Skin of body (tissue), 2 donors: Measurements from ENCODE around the gene SLC31A1. TPM values are rescaled to one million over a fixed set of nuclear protein-coding genes. Genes with fewer than 3 reads are reported as not detected.

Source experiments
- DNase-seq: peaks from one replicate; lab custom pipeline; 2025; lab: John Stamatoyannopoulos, UW
- total RNA-seq: library from RNA; depleted of rRNA; stranded (reverse); fragments of >200 nt; gene quantifications from one replicate; pipeline ENCODE4 v1.2.3, GENCODE V29; 2014

Gene SLC31A1
- total RNA-seq = 24.6 TPM

DNA sequence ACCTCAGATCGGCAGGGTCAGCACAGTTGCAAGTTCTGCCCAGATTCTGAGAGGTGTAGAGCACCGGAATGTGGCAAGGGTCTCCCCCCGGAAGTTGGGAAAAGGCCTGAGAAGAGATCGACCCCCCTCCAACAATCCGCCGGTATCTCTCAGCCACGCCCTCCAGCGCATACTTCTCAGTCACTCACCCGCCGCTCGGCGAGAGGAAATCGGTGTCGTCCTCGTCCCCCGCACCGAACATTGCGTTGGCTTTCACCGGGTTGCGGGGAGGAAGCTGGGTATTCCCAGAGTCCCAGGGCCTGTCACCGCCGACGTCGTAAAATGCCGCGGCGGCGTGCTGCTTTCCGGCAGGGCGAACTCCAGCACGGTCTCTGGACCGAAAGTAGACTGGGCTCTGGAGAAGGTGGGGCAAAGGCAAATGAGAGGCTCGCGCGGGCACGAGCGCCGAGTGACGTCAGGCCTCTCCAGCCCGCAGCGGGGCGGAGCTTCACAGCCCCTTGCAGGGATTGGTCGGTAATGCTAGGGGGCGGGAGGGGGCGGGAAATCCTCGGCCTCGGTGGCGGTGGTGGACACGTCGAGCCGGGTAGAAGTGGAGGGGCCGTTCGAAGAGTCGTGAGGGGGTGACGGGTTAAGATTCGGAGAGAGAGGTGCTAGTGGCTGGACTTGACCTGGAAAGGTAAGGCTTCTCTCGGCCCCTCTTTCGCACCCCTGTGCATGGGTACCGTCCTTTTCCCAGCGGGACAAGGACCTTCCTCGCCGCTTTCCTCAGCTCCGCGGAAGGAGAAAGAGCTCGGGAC, at the start of gene SLC31A1, which contains the start of gene FKBP15:
SLC31A1 (plus strand) TSS at position 542 of the 797 bp plus-strand sequence. CDS start 34,605 bp downstream, outside the sequence.
FKBP15 (minus strand) TSS at position 275 of the 797 bp plus-strand sequence; CDS start at position 241, 34 bp downstream.
- peak; percentile 97 for DNase-seq

- no peak for DNase-seq
These were observed 48.0 kb upstream of the SLC31A1 start for GRCh38 chr9:113173341-113173740.

- no peak for DNase-seq
These were observed 44.5 kb upstream of the SLC31A1 start for GRCh38 chr9:113176803-113177202.

- DNase-seq = no peak
These were observed 44.1 kb upstream of the SLC31A1 start for GRCh38 chr9:113177251-113177650.

GRCh38 chr9:113178087-113178486, 43.3 kb upstream of the SLC31A1 start:
- no peak for DNase-seq

DNA sequence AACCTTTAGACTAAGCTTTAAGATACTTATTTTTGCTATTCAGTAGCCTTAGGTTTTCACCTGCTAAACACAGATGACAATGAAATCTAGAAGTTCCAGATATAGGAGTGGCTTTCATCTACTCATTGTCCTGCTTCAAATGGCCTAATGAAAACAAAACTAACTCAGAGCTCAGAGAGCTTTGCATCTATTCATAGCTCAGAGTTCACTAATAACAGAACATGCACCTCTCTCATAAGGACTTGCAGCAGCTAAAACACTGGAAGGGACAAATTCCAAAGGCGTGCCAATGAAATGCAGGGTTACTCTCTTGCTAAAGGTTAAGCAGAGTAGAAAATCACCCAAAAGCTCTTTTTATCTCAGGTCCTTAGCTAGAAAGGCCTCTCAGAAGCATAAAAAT, 41.5 kb upstream of the SLC31A1 start:
- no peak for DNase-seq

GRCh38 chr9:113181165-113181564, 40.2 kb upstream of the SLC31A1 start:
- DNase-seq = no peak

GRCh38 chr9:113183956-113184488, 37.3 kb upstream of the SLC31A1 start:
- no peak for DNase-seq

GRCh38 chr9:113184539-113184938, 36.8 kb upstream of the SLC31A1 start:
- DNase-seq = no peak

DNA sequence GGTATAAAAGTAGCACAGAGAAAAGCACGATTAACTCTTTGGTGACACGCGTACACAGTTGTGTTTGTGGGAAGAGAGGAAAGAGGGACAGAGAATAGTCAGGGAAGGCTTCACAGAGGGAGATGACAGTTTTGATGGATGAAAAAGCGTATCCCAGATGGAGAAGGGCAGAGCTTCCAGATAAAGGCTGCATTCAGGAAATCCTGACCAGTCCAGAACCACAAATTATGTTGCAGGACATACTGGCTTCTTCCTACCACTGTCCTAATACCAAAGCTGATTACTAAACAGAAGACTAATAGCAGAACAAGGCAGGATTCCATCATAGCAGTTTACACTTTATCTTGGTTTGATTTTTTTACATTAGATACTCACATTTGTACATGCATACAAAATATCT, 36.1 kb upstream of the SLC31A1 start:
- DNase-seq = no peak

GRCh38 chr9:113186137-113186755, 35.1 kb upstream of the SLC31A1 start:
- no peak for DNase-seq

- DNase-seq = no peak
These were observed 33.3 kb upstream of the SLC31A1 start for GRCh38 chr9:113187929-113188595.

DNA sequence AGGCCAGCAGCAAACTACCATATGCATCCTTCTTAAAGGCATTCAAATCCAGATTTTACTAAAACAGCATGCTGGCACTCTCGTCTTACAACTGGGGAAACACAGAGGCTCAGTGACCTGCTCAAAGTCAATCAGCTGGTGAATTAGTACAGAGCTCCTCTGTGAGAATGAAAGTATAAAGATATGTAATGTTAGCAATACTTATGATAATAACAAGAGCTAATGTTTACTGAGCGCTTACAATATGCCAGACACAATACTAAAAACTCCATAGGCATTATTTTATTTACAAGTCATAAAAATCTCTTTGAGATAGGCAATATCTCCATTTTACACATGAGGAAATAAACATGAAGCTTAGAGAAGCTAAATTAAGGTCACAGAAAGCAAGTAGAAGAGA, 28.9 kb upstream of the SLC31A1 start:
- no peak for DNase-seq

DNA sequence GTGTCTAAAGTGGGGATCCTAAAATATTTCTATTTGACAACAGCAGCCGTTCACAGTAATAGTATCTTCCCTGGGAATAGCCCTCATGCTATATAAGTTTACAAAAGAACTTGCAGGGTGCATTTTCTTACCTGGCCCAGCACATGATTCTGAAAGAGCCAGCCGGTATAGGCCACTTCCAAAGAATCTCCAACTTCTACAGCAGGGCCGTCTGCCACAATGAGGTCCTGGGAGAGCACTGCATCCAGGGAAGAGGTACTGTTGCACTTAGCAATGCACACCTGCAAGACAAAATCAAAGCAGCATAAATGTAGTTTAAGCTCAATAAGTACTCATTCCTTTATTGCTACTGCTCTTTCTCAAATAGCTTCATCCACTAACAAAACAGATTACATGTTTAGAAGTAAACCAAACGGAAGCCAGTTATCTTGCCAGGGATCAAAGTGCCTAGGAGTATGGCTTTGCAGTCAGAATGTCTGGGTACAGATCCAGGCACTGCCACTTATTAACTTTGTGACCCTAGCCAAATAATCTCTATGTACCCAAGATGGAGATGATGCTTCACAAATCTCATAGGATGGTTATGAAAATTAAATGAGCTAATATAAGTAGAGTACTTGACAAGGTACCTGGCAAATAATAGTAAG, 21.5 kb upstream of the SLC31A1 start:
- no peak for DNase-seq

GRCh38 chr9:113205432-113205831, 15.9 kb upstream of the SLC31A1 start:
- no peak for DNase-seq

DNA sequence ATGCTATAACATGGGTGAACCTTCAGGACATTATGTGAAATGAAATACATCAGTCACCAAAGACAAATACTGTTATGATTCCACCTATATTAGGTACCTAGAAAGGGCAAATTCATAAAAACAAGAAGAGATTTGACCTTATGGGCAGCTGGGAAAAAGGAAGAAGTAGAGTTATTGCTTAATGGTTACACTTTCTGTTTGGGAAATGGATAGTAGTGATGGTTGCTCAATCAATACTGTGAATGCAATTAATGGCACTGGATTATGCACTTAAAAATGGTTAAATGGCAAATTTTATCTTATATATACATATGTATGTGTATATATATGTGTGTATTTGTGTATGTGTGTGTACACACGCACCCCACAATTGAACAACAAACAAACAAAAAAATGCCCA, 15.5 kb upstream of the SLC31A1 start:
- no peak for DNase-seq

DNA sequence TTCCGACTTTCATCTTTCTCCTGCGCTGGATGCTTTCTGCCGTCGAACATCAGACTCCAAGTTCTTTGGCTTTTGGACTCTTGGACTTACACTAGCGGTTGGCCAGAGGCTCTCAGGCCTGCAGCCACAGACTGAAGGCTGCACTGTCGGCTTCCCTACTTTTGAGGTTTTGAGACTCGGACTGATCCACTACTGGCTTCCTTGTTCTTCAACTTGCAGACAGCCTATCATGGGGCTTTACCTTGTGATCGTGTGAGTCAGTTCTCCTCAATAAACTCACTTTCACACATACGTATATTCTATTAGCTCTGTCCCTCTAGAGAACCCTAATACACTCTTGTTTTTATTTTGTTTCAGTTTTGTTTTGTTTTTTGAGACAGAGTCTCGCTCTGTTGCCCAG, 10.5 kb upstream of the SLC31A1 start:
- DNase-seq = no peak

GRCh38 chr9:113215132-113215531, 6.2 kb upstream of the SLC31A1 start:
- DNase-seq = no peak

- no peak for DNase-seq
These were observed 4.9 kb upstream of the SLC31A1 start for GRCh38 chr9:113216406-113216805.

- no peak for DNase-seq
These were observed 2.0 kb upstream of the SLC31A1 start for GRCh38 chr9:113219186-113219936.

- DNase-seq = peak; percentile 10
These were observed 1.4 kb upstream of the SLC31A1 start for GRCh38 chr9:113219969-113220368.
